PC-3 (cell line): Measurements from ENCODE around the gene GPR25.

Source experiments
- EZH2 ChIP-seq: fragments of 300-600 bp; sonication (generic); IDR thresholded peaks from one replicate; pipeline ENCODE4 v1.6.1; 2017; ENCODE audit warnings: antibody characterized with exemption, mild to moderate bottlenecking, low read length; ENCODE audit not compliant: unreplicated experiment
- EZH2phosphoT487 ChIP-seq: fragments of 300-600 bp; sonication (generic); IDR thresholded peaks from 2 replicates; pipeline ENCODE4 v1.6.1; 2018; ENCODE audit warnings: mild to moderate bottlenecking, antibody characterized with exemption, low read length, borderline replicate concordance
- TF ChIP-seq, protein P1 (sequence below): fragments of 300-600 bp; sonication (generic); conservative IDR thresholded peaks from 2 replicates; pipeline ENCODE4 v1.5.1; 2017; ENCODE audit warnings: antibody characterized with exemption, low read depth, mild to moderate bottlenecking, low read length

DNA sequence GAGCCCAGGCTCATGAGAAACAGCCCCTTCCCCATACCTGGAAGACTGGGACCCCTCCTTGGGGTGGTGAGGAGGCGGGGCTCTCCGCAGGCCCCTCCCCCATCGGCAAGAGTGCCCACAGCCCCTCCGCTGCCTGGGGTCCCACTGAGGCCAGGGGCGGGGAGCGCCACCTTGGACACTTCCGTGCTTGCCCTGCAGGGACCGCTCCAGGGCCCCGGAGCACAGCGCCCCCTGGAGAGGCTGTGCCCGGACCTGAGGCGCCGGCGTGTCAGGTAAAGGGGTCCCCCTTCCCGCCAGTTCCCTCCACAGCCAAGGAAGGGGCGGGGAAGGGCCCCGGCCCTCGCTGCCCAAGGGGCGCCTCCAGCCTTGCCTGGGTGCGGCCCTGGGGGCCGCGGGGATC lies 43.4 kb downstream of the GPR25 start:
- TF ChIP-seq EZH2phosphoT487, result no peak
- TF ChIP-seq, protein P1, sequence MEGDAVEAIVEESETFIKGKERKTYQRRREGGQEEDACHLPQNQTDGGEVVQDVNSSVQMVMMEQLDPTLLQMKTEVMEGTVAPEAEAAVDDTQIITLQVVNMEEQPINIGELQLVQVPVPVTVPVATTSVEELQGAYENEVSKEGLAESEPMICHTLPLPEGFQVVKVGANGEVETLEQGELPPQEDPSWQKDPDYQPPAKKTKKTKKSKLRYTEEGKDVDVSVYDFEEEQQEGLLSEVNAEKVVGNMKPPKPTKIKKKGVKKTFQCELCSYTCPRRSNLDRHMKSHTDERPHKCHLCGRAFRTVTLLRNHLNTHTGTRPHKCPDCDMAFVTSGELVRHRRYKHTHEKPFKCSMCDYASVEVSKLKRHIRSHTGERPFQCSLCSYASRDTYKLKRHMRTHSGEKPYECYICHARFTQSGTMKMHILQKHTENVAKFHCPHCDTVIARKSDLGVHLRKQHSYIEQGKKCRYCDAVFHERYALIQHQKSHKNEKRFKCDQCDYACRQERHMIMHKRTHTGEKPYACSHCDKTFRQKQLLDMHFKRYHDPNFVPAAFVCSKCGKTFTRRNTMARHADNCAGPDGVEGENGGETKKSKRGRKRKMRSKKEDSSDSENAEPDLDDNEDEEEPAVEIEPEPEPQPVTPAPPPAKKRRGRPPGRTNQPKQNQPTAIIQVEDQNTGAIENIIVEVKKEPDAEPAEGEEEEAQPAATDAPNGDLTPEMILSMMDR, result peak; percentile 66
- no peak for TF ChIP-seq EZH2
